Neural cell (in vitro differentiated cells): Measurements from ENCODE around the gene TPH2. TPM values are rescaled to one million over a fixed set of nuclear protein-coding genes. Genes with fewer than 3 reads are reported as not detected.

ENCODE experiments used
- H2AFZ ChIP-seq: fragments of 200-600, 300-800 bp; sonication (generic), shearing (Covaris generic); 2 replicates; pipeline ENCODE4 v1.6.0; 2014; ENCODE audit warnings: low read depth, mild to moderate bottlenecking, antibody characterized with exemption, low read length, moderate library complexity
- H3F3A ChIP-seq: fragments of 200-600 bp; shearing (Covaris generic); 2 replicates; pipeline ENCODE4 v1.6.1; 2016; ENCODE audit warnings: mild to moderate bottlenecking, moderate library complexity, mixed read lengths, antibody characterized with exemption, low read length; ENCODE audit not compliant: insufficient read depth, poor library complexity, severe bottlenecking
- H3K27ac ChIP-seq: fragments of 200-600, 300-800 bp; sonication (generic), shearing (Covaris generic); 2 replicates; pipeline ENCODE4 v1.5.1; 2014; ENCODE audit warnings: mild to moderate bottlenecking, low read length, moderate library complexity
- H3K27me3 ChIP-seq: fragments of 300-800, 200-600 bp; sonication (generic), shearing (Covaris generic); 2 replicates; pipeline ENCODE4 v1.6.0; 2014; ENCODE audit warnings: mild to moderate bottlenecking, low read depth, low read length, moderate library complexity; ENCODE audit not compliant: insufficient read depth
- H3K36me3 ChIP-seq: fragments of 300-800, 200-600 bp; sonication (generic), shearing (Covaris generic); 2 replicates; pipeline ENCODE4 v1.5.1; 2014; ENCODE audit warnings: mild to moderate bottlenecking, antibody characterized with exemption, low read length, moderate library complexity; ENCODE audit not compliant: insufficient read depth
- H3K4me2 ChIP-seq: fragments of 300-800, 200-600 bp; sonication (generic), shearing (Covaris generic); 2 replicates; pipeline ENCODE4 v1.6.0; 2014; ENCODE audit warnings: mild to moderate bottlenecking, low read length
- H3K4me3 ChIP-seq: fragments of 300-800, 200-600 bp; sonication (generic), shearing (Covaris generic); 2 replicates; pipeline ENCODE4 v1.5.1; 2014; ENCODE audit warnings: mild to moderate bottlenecking, low read length, moderate library complexity
- H3K79me2 ChIP-seq: fragments of 200-600 bp; shearing (Covaris generic); replicated peaks from 2 replicates; pipeline ENCODE4 v1.6.0; 2014; ENCODE audit warnings: mild to moderate bottlenecking, low read length, moderate library complexity; ENCODE audit not compliant: insufficient read depth
- H3K9ac ChIP-seq: fragments of 300-800, 200-600 bp; sonication (generic), shearing (Covaris generic); 2 replicates; pipeline ENCODE4 v1.6.1; 2016; ENCODE audit warnings: mild to moderate bottlenecking, low read length, mixed read lengths
- H3K9me2 ChIP-seq: fragments of 200-600 bp; shearing (Covaris generic); 2 replicates; pipeline ENCODE4 v1.6.1; 2016; ENCODE audit warnings: mild to moderate bottlenecking, low read length, mixed read lengths; ENCODE audit not compliant: insufficient read depth
- H3K9me3 ChIP-seq: fragments of 200-600, 300-800 bp; sonication (generic), shearing (Covaris generic); 2 replicates; pipeline ENCODE4 v1.6.1; 2016; ENCODE audit warnings: mild to moderate bottlenecking, mixed run types, low read length, moderate library complexity, mixed read lengths
- H4K20me1 ChIP-seq: fragments of 200-600 bp; shearing (Covaris generic); 2 replicates; pipeline ENCODE4 v1.6.1; 2016; ENCODE audit warnings: mild to moderate bottlenecking, mixed run types; ENCODE audit not compliant: insufficient read depth
- CTCF ChIP-seq: fragments of 450-650 bp; IDR thresholded peaks from 2 replicates; pipeline ENCODE4 v1.5.1; 2014; ENCODE audit warnings: antibody characterized with exemption, mild to moderate bottlenecking, moderate library complexity; ENCODE audit not compliant: poor library complexity, severe bottlenecking
- EP300 ChIP-seq: fragments of 450-650 bp; conservative IDR thresholded peaks from 2 replicates; pipeline ENCODE4 v1.6.1; 2014; ENCODE audit warnings: antibody characterized with exemption, mild to moderate bottlenecking, moderate library complexity; ENCODE audit not compliant: poor library complexity, severe bottlenecking
- EZH2 ChIP-seq: fragments of 200-600, 300-800 bp; shearing (Covaris generic), sonication (generic); IDR thresholded peaks from 2 replicates; pipeline ENCODE4 v1.6.1; 2014; ENCODE audit warnings: antibody characterized with exemption, low read length, borderline replicate concordance, mild to moderate bottlenecking; ENCODE audit not compliant: insufficient read depth, poor library complexity, severe bottlenecking
- MXI1 ChIP-seq: fragments of 450-650 bp; conservative IDR thresholded peaks from 2 replicates; pipeline ENCODE4 v1.6.1; 2014; ENCODE audit warnings: antibody characterized with exemption, mild to moderate bottlenecking; ENCODE audit not compliant: poor library complexity, severe bottlenecking
- POLR2AphosphoS5 ChIP-seq: IDR thresholded peaks from 2 replicates; pipeline ENCODE4 v1.6.1; 2012
- RAD21 ChIP-seq: fragments of 450-650 bp; conservative IDR thresholded peaks from 2 replicates; pipeline ENCODE4 v1.6.1; 2014; ENCODE audit warnings: antibody characterized with exemption, mild to moderate bottlenecking, moderate library complexity
- REST ChIP-seq: IDR thresholded peaks from 2 replicates; pipeline ENCODE4 v1.6.1; 2012; ENCODE audit warnings: borderline replicate concordance
- SMC3 ChIP-seq: fragments of 450-650 bp; conservative IDR thresholded peaks from 2 replicates; pipeline ENCODE4 v1.6.1; 2014; ENCODE audit warnings: antibody characterized with exemption, mild to moderate bottlenecking, moderate library complexity; ENCODE audit not compliant: poor library complexity
- TAF1 ChIP-seq: IDR thresholded peaks from 2 replicates; pipeline ENCODE4 v1.6.1; 2012; ENCODE audit warnings: low read depth
- polyA plus RNA-seq: library from polyadenylated mRNA; depleted of rRNA; stranded (reverse); fragments of >200 nt; gene quantifications from 2 replicates; pipeline ENCODE4 v1.2.3, GENCODE V29; 2014

TPH2 gene
- polyA plus RNA-seq, 1 donor from 2014 or later, result 0.33 TPM

GRCh38 chr12:72074956-72075355 lies 136.3 kb downstream of the TPH2 start:
- H2AFZ ChIP-seq, result no peak overlapping the region
- H3K79me2 ChIP-seq, result no peaks in the 10 kb centered on the region
- no peak for TF ChIP-seq CTCF

GRCh38 chr12:72075401-72075800 lies 136.8 kb downstream of the TPH2 start:
- Histone ChIP-seq H4K20me1 (no peaks in the 10 kb centered on the region), H3K4me3 (no peak overlapping the region), H3K27me3 (no peaks in the 10 kb centered on the region), H3F3A (peaks cover 13% of the 10 kb centered on the region), H3K79me2 (no peaks in the 10 kb centered on the region), H3K4me2 (no peak overlapping the region), H3K9ac (no peak overlapping the region), H2AFZ (no peak overlapping the region), H3K27ac (no peak overlapping the region), H3K9me3 (no peaks in the 10 kb centered on the region), H3K36me3 (no peaks in the 10 kb centered on the region), H3K9me2 (no peaks in the 10 kb centered on the region)
- TF ChIP-seq POLR2AphosphoS5, result no peak
- no peak for TF ChIP-seq RAD21
- TF ChIP-seq REST, result no peak
- TF ChIP-seq TAF1, result no peak

More at GRCh38 chr12:72074956-72075355, 136.3 kb downstream of the TPH2 start:
- H3K9me3 ChIP-seq, result no peaks in the 10 kb centered on the region
- no peak overlapping the region for H3K4me3 ChIP-seq
- no peak overlapping the region for H3K4me2 ChIP-seq
- peaks cover 13% of the 10 kb centered on the region for H3F3A ChIP-seq
- H4K20me1 ChIP-seq, result no peaks in the 10 kb centered on the region
- H3K36me3 ChIP-seq, result no peaks in the 10 kb centered on the region
- no peak overlapping the region for H3K9ac ChIP-seq
- no peaks in the 10 kb centered on the region for H3K27me3 ChIP-seq
- H3K9me2 ChIP-seq, result no peaks in the 10 kb centered on the region
- H3K27ac ChIP-seq, result no peak overlapping the region

GRCh38 chr12:72075891-72076557 lies 137.4 kb downstream of the TPH2 start:
- no peaks in the 10 kb centered on the region for H3K9me3 ChIP-seq
- H3K4me2 ChIP-seq, result no peak overlapping the region
- no peak overlapping the region for H2AFZ ChIP-seq
- H3K27me3 ChIP-seq, result no peaks in the 10 kb centered on the region
- peaks cover 13% of the 10 kb centered on the region for H3F3A ChIP-seq
- H3K9ac ChIP-seq, result no peak overlapping the region
- H3K36me3 ChIP-seq, result no peaks in the 10 kb centered on the region
- no peaks in the 10 kb centered on the region for H3K79me2 ChIP-seq
- peak overlapping the region; percentile 90 for H3K27ac ChIP-seq
- no peak overlapping the region for H3K4me3 ChIP-seq
- TF ChIP-seq EP300 (no peak), POLR2AphosphoS5 (no peak), EZH2 (no peak), RAD21 (no peak), MXI1 (no peak), CTCF (no peak), SMC3 (no peak), REST (no peak)
- no peaks in the 10 kb centered on the region for H3K9me2 ChIP-seq
- H4K20me1 ChIP-seq, result no peaks in the 10 kb centered on the region
